RCC 7860 (cell line): ENCODE results near the gene MDGA2.

Experiments
- DNase-seq: peaks from one replicate; pipeline ENCODE4 v3.0.0-alpha.2; 2015; ENCODE audit warnings: low spot score
- FAIRE-seq: peaks from 2 replicates; lab custom pipeline; 2012; peaks lifted over from hg19 to GRCh38; lab: Jason Lieb, UNC

MDGA2 gene

GRCh38 chr14:47167402-47167801, 508.0 kb downstream of the MDGA2 start:
- DNase-seq (no peak), FAIRE-seq (no peak)

- FAIRE-seq, result no peak
- no peak for DNase-seq
These were observed 520.0 kb downstream of the MDGA2 start for GRCh38 chr14:47155395-47155794.

GRCh38 chr14:47154276-47154797, 521.1 kb downstream of the MDGA2 start:
- FAIRE-seq, result no peak
- DNase-seq, result no peak

GRCh38 chr14:47153746-47154145, 521.7 kb downstream of the MDGA2 start:
- FAIRE-seq (no peak), DNase-seq (no peak)

GRCh38 chr14:47150267-47150666, 525.1 kb downstream of the MDGA2 start:
- no peak for FAIRE-seq

GRCh38 chr14:47149326-47149725, 526.1 kb downstream of the MDGA2 start:
- DNase-seq, result peak; percentile 50
- no peak for FAIRE-seq

More at GRCh38 chr14:47150267-47150666, 525.1 kb downstream of the MDGA2 start:
- no peak for DNase-seq

GRCh38 chr14:47148686-47149085, 526.7 kb downstream of the MDGA2 start:
- DNase-seq (no peak), FAIRE-seq (no peak)

GRCh38 chr14:47120645-47121044, 554.8 kb downstream of the MDGA2 start:
- FAIRE-seq (no peak), DNase-seq (no peak)

GRCh38 chr14:47103771-47104170, 571.6 kb downstream of the MDGA2 start:
- DNase-seq, result no peak
- no peak for FAIRE-seq

- DNase-seq, result no peak
- no peak for FAIRE-seq
These were observed 572.9 kb downstream of the MDGA2 start for GRCh38 chr14:47102472-47102871.

GRCh38 chr14:47085678-47086077, 589.7 kb downstream of the MDGA2 start:
- FAIRE-seq (no peak), DNase-seq (no peak)

GRCh38 chr14:47065326-47065725, 610.1 kb downstream of the MDGA2 start:
- DNase-seq (no peak), FAIRE-seq (no peak)

GRCh38 chr14:47060050-47060449, 615.4 kb downstream of the MDGA2 start:
- FAIRE-seq, result no peak
- no peak for DNase-seq

- FAIRE-seq (no peak), DNase-seq (no peak)
These were observed 618.0 kb downstream of the MDGA2 start for GRCh38 chr14:47057364-47057763.

- FAIRE-seq (no peak), DNase-seq (no peak)
These were observed 630.6 kb downstream of the MDGA2 start for GRCh38 chr14:47044841-47045240.

- DNase-seq, result no peak
- FAIRE-seq, result no peak
These were observed 634.9 kb downstream of the MDGA2 start for GRCh38 chr14:47040550-47040949.

- FAIRE-seq (no peak), DNase-seq (no peak)
These were observed 636.1 kb downstream of the MDGA2 start for GRCh38 chr14:47039336-47039735.

- FAIRE-seq, result no peak
These were observed 652.7 kb downstream of the MDGA2 start for GRCh38 chr14:47022721-47023120.

GRCh38 chr14:47020500-47020899, 654.9 kb downstream of the MDGA2 start:
- FAIRE-seq, result no peak
- no peak for DNase-seq

More at GRCh38 chr14:47022721-47023120, 652.7 kb downstream of the MDGA2 start:
- no peak for DNase-seq

GRCh38 chr14:47012533-47013280, 662.7 kb downstream of the MDGA2 start:
- no peak for FAIRE-seq
- no peak for DNase-seq

GRCh38 chr14:47009615-47010014, 665.8 kb downstream of the MDGA2 start:
- DNase-seq, result no peak
- no peak for FAIRE-seq

- FAIRE-seq (no peak), DNase-seq (no peak)
These were observed 666.7 kb downstream of the MDGA2 start for GRCh38 chr14:47008732-47009131.

- no peak for DNase-seq
- no peak for FAIRE-seq
These were observed 675.7 kb downstream of the MDGA2 start for GRCh38 chr14:46999661-47000060.
